Esophagus (tissue), 2 donors: ENCODE results near the gene CPN2. TPM values are rescaled to one million over a fixed set of nuclear protein-coding genes. Genes with fewer than 3 reads are reported as not detected.
A peak's percentile ranks its signal among the peaks of the same experiment; 100 is the strongest.

Source experiments
- H3K27ac ChIP-seq, 2 donors: one replicate each; pipeline ENCODE4 v1.5.1; 2013; ENCODE audit warnings: low read depth in 2 of 2, mild to moderate bottlenecking in 2 of 2, inconsistent platforms in 1 of 2, low read length in 1 of 2, moderate library complexity in 1 of 2
- H3K27me3 ChIP-seq, 2 donors: one replicate each; pipeline ENCODE4 v1.6.1; 2013; ENCODE audit warnings: low read length in 2 of 2, control low read depth in 1 of 2, mild to moderate bottlenecking in 1 of 2; ENCODE audit not compliant: insufficient read depth in 2 of 2, control insufficient read depth in 1 of 2
- H3K36me3 ChIP-seq, 2 donors: one replicate each; pipeline ENCODE4 v1.6.1; 2013; ENCODE audit warnings: low read length in 1 of 2; ENCODE audit not compliant: control insufficient read depth in 2 of 2, insufficient read depth in 2 of 2
- H3K4me1 ChIP-seq, 2 donors: one replicate each; pipeline ENCODE4 v1.6.1; 2013; ENCODE audit warnings: low read length in 1 of 2; ENCODE audit not compliant: control insufficient read depth in 2 of 2, insufficient read depth in 2 of 2
- H3K4me3 ChIP-seq, 2 donors: one replicate each; pipeline ENCODE4 v1.5.1; 2013; ENCODE audit warnings: low read length in 2 of 2, mild to moderate bottlenecking in 2 of 2, low read depth in 1 of 2, moderate library complexity in 1 of 2
- H3K9me3 ChIP-seq, 2 donors: one replicate each; pipeline ENCODE4 v1.6.1; 2013; ENCODE audit warnings: mild to moderate bottlenecking in 2 of 2, low read depth in 1 of 2, low read length in 1 of 2, moderate library complexity in 1 of 2; ENCODE audit not compliant: control insufficient read depth in 2 of 2, insufficient read depth in 1 of 2
- WGBS, 2 donors: extraction: QIAGEN DNeasy Blood & Tissue Kit; methylation state at CpG; one replicate each; pipeline ENCODE4 v1.1.7; 2013; 5-methylcytosine and 5-hydroxymethylcytosine counted together
- polyA plus RNA-seq, 2 donors: library from polyadenylated mRNA; stranded (reverse); fragments of 200-250 nt; gene quantifications; one replicate each; pipeline ENCODE4 v1.2.3, GENCODE V29; 2013
- donor health status: healthy with polysubstance abuse.
- donor health status: Bipolar disorder and iron deficiency.

CPN2 gene
- polyA plus RNA-seq, 2 donors = 0.02 TPM; not detected in 1

- 80 to 81% methylated on average over 3 of the region's 3 CpGs for WGBS, 2 donors
- Histone ChIP-seq H3K27ac (peak overlapping the region in 1 of 2 donors; percentile 22), H3K9me3 (peaks cover 2 to 10% of the 10 kb centered on the region in 2 donors), H3K4me3 (no peak overlapping the region), H3K27me3 (no peaks in the 10 kb centered on the region), H3K36me3 (no peaks in the 10 kb centered on the region), H3K4me1 (peaks cover 3 to 12% of the 10 kb centered on the region in 2 donors)
Observed at GRCh38 chr3:194318511-194319161, 32.5 kb downstream of the CPN2 start.

- H3K27ac ChIP-seq = no peak overlapping the region
- H3K9me3 ChIP-seq = peaks cover 2 to 10% of the 10 kb centered on the region in 2 donors
- no peak overlapping the region for H3K4me3 ChIP-seq
- peaks cover 5 to 14% of the 10 kb centered on the region in 2 donors for H3K4me1 ChIP-seq
- no peaks in the 10 kb centered on the region for H3K36me3 ChIP-seq
- 89 to 94% methylated on average over 6 of the region's 6 CpGs for WGBS, 2 donors
- H3K27me3 ChIP-seq = no peaks in the 10 kb centered on the region
Observed at GRCh38 chr3:194316918-194317317, 34.2 kb downstream of the CPN2 start.

GRCh38 chr3:194315965-194316361 is 35.2 kb downstream of the CPN2 start:
- Histone ChIP-seq H3K9me3 (peaks cover 2 to 10% of the 10 kb centered on the region in 2 donors), H3K27me3 (no peaks in the 10 kb centered on the region), H3K27ac (peak overlapping the region; percentile 14 to 81), H3K4me3 (peak overlapping the region in 1 of 2 donors; percentile 41), H3K4me1 (peaks cover 9 to 11% of the 10 kb centered on the region in 2 donors), H3K36me3 (no peaks in the 10 kb centered on the region)
- WGBS, 2 donors = 17 to 19% methylated on average over 17 of the region's 17 CpGs

- H3K4me1 ChIP-seq = peaks cover 9 to 11% of the 10 kb centered on the region in 2 donors
- H3K4me3 ChIP-seq = peak overlapping the region; percentile 41 to 47
- no peaks in the 10 kb centered on the region for H3K27me3 ChIP-seq
- H3K27ac ChIP-seq = peak overlapping the region; percentile 14 to 81
- no peaks in the 10 kb centered on the region for H3K36me3 ChIP-seq
- 2% methylated on average over 52 to 54 of the region's 54 CpGs for WGBS, 2 donors
- peaks cover 2 to 10% of the 10 kb centered on the region in 2 donors for H3K9me3 ChIP-seq
Observed at GRCh38 chr3:194315088-194315964, 35.8 kb downstream of the CPN2 start.

- WGBS, 2 donors = 81 to 87% methylated on average over 12 to 13 of the region's 13 CpGs
- Histone ChIP-seq H3K4me3 (no peak overlapping the region), H3K27ac (peak overlapping the region in 1 of 2 donors; percentile 81), H3K9me3 (peaks cover 2 to 7% of the 10 kb centered on the region in 2 donors), H3K27me3 (no peaks in the 10 kb centered on the region), H3K36me3 (no peaks in the 10 kb centered on the region), H3K4me1 (peaks cover 7 to 11% of the 10 kb centered on the region in 2 donors)
Observed at GRCh38 chr3:194314388-194315068, 36.6 kb downstream of the CPN2 start.

GRCh38 chr3:194313560-194314387 is 37.4 kb downstream of the CPN2 start:
- WGBS, 2 donors = 43 to 49% methylated on average over 15 of the region's 15 CpGs
- peaks cover 2 to 7% of the 10 kb centered on the region in 2 donors for H3K9me3 ChIP-seq
- no peak overlapping the region for H3K27ac ChIP-seq
- H3K36me3 ChIP-seq = no peaks in the 10 kb centered on the region
- no peaks in the 10 kb centered on the region for H3K27me3 ChIP-seq
- H3K4me1 ChIP-seq = peaks cover 7 to 12% of the 10 kb centered on the region in 2 donors
- H3K4me3 ChIP-seq = no peak overlapping the region

- peak overlapping the region; percentile 5 to 66 for H3K27ac ChIP-seq
- H3K4me1 ChIP-seq = peaks cover 7 to 11% of the 10 kb centered on the region in 2 donors
- no peak overlapping the region for H3K4me3 ChIP-seq
- no peaks in the 10 kb centered on the region for H3K9me3 ChIP-seq
- no peaks in the 10 kb centered on the region for H3K36me3 ChIP-seq
- no peaks in the 10 kb centered on the region for H3K27me3 ChIP-seq
- 18 to 26% methylated on average over 16 of the region's 16 CpGs for WGBS, 2 donors
Observed at GRCh38 chr3:194312743-194313281, 38.3 kb downstream of the CPN2 start.

GRCh38 chr3:194312186-194312742 is 38.9 kb downstream of the CPN2 start:
- H3K27me3 ChIP-seq = no peaks in the 10 kb centered on the region
- no peak overlapping the region for H3K4me3 ChIP-seq
- no peaks in the 10 kb centered on the region for H3K9me3 ChIP-seq
- H3K27ac ChIP-seq = peak overlapping the region in 1 of 2 donors; percentile 66
- H3K4me1 ChIP-seq = peaks cover 8 to 11% of the 10 kb centered on the region in 2 donors
- WGBS, 2 donors = 38 to 51% methylated on average over 7 of the region's 7 CpGs
- no peaks in the 10 kb centered on the region for H3K36me3 ChIP-seq
